Activated CD4-positive, alpha-beta T cell treated with anti-CD3 and anti-CD28 coated beads, Interleukin-2, Interleukin-6, amounts not matched to agents 100 ng/mL and 50 ng/mL, durations not matched to agents 16 hours and 8 hours (primary cell): ENCODE measurements around the gene EVX2.

Experiments used
- DNase-seq: peaks from one replicate; pipeline ENCODE4 v3.0.0-alpha.2; 2020

The EVX2 gene

GRCh38 chr2:176094349-176094748, 10.6 kb upstream of the EVX2 start:
- no peak for DNase-seq

- no peak for DNase-seq
Observed at GRCh38 chr2:176093898-176094249, 10.1 kb upstream of the EVX2 start.

- no peak for DNase-seq
Observed at GRCh38 chr2:176093145-176093897, 9.6 kb upstream of the EVX2 start.

- no peak for DNase-seq
Observed at GRCh38 chr2:176092270-176093144, 8.7 kb upstream of the EVX2 start, which contains the start of gene HOXD13. Gene HOXD13 (plus strand): TSS chr2:176092721. CDS start chr2:176092891, 170 bp downstream.

- DNase-seq, result no peak
Observed at GRCh38 chr2:176091329-176092258, 7.8 kb upstream of the EVX2 start.

GRCh38 chr2:176090862-176091261, 7.1 kb upstream of the EVX2 start:
- no peak for DNase-seq

GRCh38 chr2:176089843-176090395, 6.2 kb upstream of the EVX2 start:
- DNase-seq, result no peak

GRCh38 chr2:176088937-176089842, 5.4 kb upstream of the EVX2 start:
- no peak for DNase-seq

- peak; percentile 39 for DNase-seq
Observed at GRCh38 chr2:176088048-176088936, 4.5 kb upstream of the EVX2 start.

GRCh38 chr2:176087330-176088047, 3.7 kb upstream of the EVX2 start:
- DNase-seq, result no peak

GRCh38 chr2:176085861-176086771, 2.4 kb upstream of the EVX2 start:
- no peak for DNase-seq

GRCh38 chr2:176085120-176085788, 1.5 kb upstream of the EVX2 start:
- no peak for DNase-seq

GRCh38 chr2:176084611-176085119, 903 bp upstream of the EVX2 start:
- DNase-seq, result no peak

- DNase-seq, result no peak
Observed at GRCh38 chr2:176082824-176083751, 674 bp downstream of the EVX2 start.

- DNase-seq, result no peak
Observed at GRCh38 chr2:176082525-176082823, 1.3 kb downstream of the EVX2 start.

- DNase-seq, result no peak
Observed at GRCh38 chr2:176081837-176082524, 1.8 kb downstream of the EVX2 start.
